ENCODE measurements around the gene SLC66A3.
A peak's percentile ranks its signal among the peaks of the same experiment; 100 is the strongest.

The SLC66A3 gene

DNA sequence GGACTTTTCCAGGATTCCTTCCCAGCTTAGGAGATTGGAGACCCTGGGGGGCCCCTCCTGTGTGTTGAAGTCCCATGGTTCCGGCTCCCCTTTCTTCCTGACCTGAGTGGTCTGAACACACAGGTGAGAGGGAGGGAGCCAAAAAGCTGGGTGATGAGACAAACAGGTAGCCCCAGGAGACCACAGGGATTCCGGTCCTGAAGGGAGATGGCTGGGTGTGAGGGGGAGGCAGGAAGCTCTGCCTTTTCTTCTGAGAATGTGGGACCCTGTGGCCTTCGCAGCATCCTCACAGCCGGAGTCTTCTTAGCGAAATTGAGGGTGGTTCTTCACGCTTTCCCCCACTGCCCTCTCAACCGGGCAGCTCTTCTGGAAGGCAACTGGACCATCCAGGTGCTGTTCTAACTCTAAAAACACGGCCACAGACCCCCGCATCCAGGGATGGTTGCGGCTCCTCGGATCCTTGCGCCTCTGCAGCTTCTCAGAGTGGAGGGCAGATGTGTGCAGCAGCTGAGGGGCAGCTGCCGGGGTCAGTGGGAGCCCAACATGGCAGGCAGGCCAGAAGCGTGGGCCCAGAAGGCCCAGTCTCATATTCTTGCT is 4.4 kb downstream of the SLC66A3 start:
- Histone ChIP-seq H3K4me2 (ENCODE audit: insufficient read depth, low read length) (no peak overlapping the region), H3K4me1 (ENCODE audit: insufficient read depth, low read length) (peaks cover 12% of the 10 kb centered on the region), H4K20me1 (ENCODE audit: insufficient read depth, low read length) (no peaks in the 10 kb centered on the region), H3K79me2 (ENCODE audit: insufficient read depth, low read length) (no peaks in the 10 kb centered on the region), H2AFZ (ENCODE audit: low read depth, low read length) (no peak overlapping the region), H3K4me3 (ENCODE audit: low read depth in 1 of 2, low read length in 2 of 2) (no peak overlapping the region), H3K27ac (ENCODE audit: low read length) (no peak overlapping the region), H3K27me3 (ENCODE audit: insufficient read depth, low read length, poor library complexity) (no peaks in the 10 kb centered on the region), H3K36me3 (ENCODE audit: insufficient read depth, low read length) (no peaks in the 10 kb centered on the region), H3K9ac (ENCODE audit: low read depth, low read length) (no peak overlapping the region), H3K9me3 (ENCODE audit: insufficient read depth, low read length, severe bottlenecking) (no peaks in the 10 kb centered on the region)
- ATAC-seq (ENCODE audit: insufficient read depth, low read depth) (no peak), DNase-seq (no peak)
- TF ChIP-seq, protein P1, sequence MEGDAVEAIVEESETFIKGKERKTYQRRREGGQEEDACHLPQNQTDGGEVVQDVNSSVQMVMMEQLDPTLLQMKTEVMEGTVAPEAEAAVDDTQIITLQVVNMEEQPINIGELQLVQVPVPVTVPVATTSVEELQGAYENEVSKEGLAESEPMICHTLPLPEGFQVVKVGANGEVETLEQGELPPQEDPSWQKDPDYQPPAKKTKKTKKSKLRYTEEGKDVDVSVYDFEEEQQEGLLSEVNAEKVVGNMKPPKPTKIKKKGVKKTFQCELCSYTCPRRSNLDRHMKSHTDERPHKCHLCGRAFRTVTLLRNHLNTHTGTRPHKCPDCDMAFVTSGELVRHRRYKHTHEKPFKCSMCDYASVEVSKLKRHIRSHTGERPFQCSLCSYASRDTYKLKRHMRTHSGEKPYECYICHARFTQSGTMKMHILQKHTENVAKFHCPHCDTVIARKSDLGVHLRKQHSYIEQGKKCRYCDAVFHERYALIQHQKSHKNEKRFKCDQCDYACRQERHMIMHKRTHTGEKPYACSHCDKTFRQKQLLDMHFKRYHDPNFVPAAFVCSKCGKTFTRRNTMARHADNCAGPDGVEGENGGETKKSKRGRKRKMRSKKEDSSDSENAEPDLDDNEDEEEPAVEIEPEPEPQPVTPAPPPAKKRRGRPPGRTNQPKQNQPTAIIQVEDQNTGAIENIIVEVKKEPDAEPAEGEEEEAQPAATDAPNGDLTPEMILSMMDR (IDR thresholded peaks at IDR 0.05; ENCODE audit: borderline replicate concordance, extremely low read depth, low read length, poor library complexity, severe bottlenecking) = no peak
- no peak for TF ChIP-seq EZH2 (IDR thresholded peaks at IDR 0.05; ENCODE audit: borderline replicate concordance, low read depth, low read length, severe bottlenecking)

DNA sequence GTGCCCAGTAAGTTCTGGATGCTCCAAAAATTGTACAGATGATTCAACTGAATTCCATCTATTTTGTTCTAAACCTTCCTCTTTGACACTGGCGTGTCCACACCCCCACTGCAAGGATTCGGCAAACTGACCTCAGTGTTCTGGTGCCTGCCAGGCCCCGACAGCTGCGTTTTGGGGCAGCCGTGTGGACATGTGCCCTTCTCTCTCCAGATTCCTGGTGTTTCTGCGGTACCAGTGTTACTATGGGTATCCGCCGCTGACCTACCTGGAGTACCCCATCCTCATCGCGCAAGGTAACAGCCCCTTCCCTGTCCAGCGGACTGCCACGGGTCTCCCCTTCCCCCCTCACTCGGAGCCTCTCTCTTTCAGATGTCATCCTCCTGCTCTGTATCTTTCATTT is 5.0 kb downstream of the SLC66A3 start:
- no peak overlapping the region for H3K27ac ChIP-seq (ENCODE audit: low read length)
- no peaks in the 10 kb centered on the region for H4K20me1 ChIP-seq (ENCODE audit: insufficient read depth, low read length)
- DNase-seq (no peak), ATAC-seq (ENCODE audit: insufficient read depth, low read depth) (no peak)
- no peak overlapping the region for H3K4me3 ChIP-seq (ENCODE audit: low read depth in 1 of 2, low read length in 2 of 2)
- H3K4me2 ChIP-seq (ENCODE audit: insufficient read depth, low read length) = no peak overlapping the region
- peaks cover 11% of the 10 kb centered on the region for H3K4me1 ChIP-seq (ENCODE audit: insufficient read depth, low read length)
- TF ChIP-seq, protein P1 (IDR thresholded peaks at IDR 0.05; ENCODE audit: borderline replicate concordance, extremely low read depth, low read length, poor library complexity, severe bottlenecking) = no peak
- no peak for TF ChIP-seq EZH2 (IDR thresholded peaks at IDR 0.05; ENCODE audit: borderline replicate concordance, low read depth, low read length, severe bottlenecking)
- no peaks in the 10 kb centered on the region for H3K9me3 ChIP-seq (ENCODE audit: insufficient read depth, low read length, severe bottlenecking)
- no peaks in the 10 kb centered on the region for H3K36me3 ChIP-seq (ENCODE audit: insufficient read depth, low read length)
- H3K9ac ChIP-seq (ENCODE audit: low read depth, low read length) = no peak overlapping the region
- no peak overlapping the region for H2AFZ ChIP-seq (ENCODE audit: low read depth, low read length)
- no peaks in the 10 kb centered on the region for H3K27me3 ChIP-seq (ENCODE audit: insufficient read depth, low read length, poor library complexity)
- no peaks in the 10 kb centered on the region for H3K79me2 ChIP-seq (ENCODE audit: insufficient read depth, low read length)

DNA sequence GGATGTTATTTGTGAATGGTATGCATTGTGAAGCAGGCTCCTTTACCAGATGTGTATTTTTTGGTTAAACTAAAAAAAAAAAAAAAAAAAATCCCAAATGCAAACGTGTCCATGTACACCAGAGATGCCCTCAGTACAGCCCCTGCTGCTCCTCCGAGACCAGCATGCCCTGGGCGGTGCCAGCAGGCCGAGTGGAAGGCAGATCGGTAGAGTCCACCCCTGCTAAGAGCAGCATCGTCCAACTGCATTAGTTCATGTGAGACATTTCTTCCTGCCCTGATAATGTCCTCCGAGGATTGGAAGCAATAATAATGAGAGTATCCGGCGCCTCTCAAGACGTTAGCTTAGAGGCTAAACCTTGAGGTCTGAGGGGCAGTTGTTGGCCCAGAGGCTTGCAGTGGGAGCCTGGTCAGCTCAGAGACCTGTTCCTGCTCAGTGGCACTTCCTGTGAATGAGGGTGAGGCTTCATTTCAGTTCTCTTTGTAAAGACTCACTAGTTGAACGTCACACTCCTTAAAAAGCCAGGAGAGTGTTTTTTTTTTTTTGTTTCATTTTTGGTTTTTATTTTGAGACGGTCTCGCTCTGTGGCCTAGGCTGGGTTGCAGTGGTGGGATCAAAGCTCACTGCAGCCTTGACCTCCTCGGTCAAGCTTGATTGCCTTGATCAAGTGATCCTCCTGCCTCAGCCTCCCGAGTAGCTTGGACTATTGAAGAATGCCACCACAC is 5.6 kb downstream of the SLC66A3 start:
- TF ChIP-seq, protein P1 (IDR thresholded peaks at IDR 0.05; ENCODE audit: borderline replicate concordance, extremely low read depth, low read length, poor library complexity, severe bottlenecking) = no peak
- no peak for TF ChIP-seq EZH2 (IDR thresholded peaks at IDR 0.05; ENCODE audit: borderline replicate concordance, low read depth, low read length, severe bottlenecking)
- DNase-seq = no peak

More for the DNA sequence above, 5.6 kb downstream of the SLC66A3 start:
- Histone ChIP-seq H3K9me3 (ENCODE audit: insufficient read depth, low read length, severe bottlenecking) (no peaks in the 10 kb centered on the region), H3K4me3 (ENCODE audit: low read depth in 1 of 2, low read length in 2 of 2) (no peak overlapping the region), H2AFZ (ENCODE audit: low read depth, low read length) (no peak overlapping the region), H3K4me2 (ENCODE audit: insufficient read depth, low read length) (no peak overlapping the region), H3K36me3 (ENCODE audit: insufficient read depth, low read length) (no peaks in the 10 kb centered on the region), H4K20me1 (ENCODE audit: insufficient read depth, low read length) (no peaks in the 10 kb centered on the region), H3K4me1 (ENCODE audit: insufficient read depth, low read length) (peaks cover 6% of the 10 kb centered on the region), H3K9ac (ENCODE audit: low read depth, low read length) (no peak overlapping the region), H3K27ac (ENCODE audit: low read length) (no peak overlapping the region), H3K27me3 (ENCODE audit: insufficient read depth, low read length, poor library complexity) (no peaks in the 10 kb centered on the region), H3K79me2 (ENCODE audit: insufficient read depth, low read length) (no peaks in the 10 kb centered on the region)
- ATAC-seq (ENCODE audit: insufficient read depth, low read depth) = 0 out of 3 replicates have a peak, but pooled peaks have one; percentile 44
